ENCODE data around the gene LYPLAL1.

DNA sequence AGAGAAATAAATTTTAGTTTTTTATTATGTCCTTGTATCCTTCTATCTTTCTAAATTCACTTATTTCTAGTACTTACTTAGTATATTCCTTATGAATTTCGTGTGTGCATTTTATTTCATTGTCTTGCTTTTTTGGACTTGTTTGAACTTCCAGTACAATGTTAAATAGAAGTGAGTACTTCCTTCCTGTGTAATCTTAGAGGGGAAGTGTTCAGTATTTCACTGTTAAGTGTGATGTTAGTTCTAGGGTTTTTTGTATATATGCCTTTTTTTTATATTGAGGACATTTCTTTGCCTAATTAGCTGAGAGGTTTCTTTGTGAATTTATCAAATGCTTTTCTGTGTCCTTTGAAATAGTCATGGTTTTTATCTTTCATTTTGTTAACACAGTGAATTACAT lies 10.7 kb downstream of the LYPLAL1 start:
- TF ChIP-seq CTCF (IDR thresholded peaks at IDR 0.05), result no peak
- TF ChIP-seq POLR2A (IDR thresholded peaks at IDR 0.05), result no peak
